HEK293T (cell line): Measurements from ENCODE around the gene MMP2.

ENCODE experiments used
- CTCF ChIA-PET: fragments of 350-600 bp; formaldehyde crosslinking; extraction: SDS; loops from one replicate; lab custom pipeline; 2021; ENCODE audit warnings: antibody characterized with exemption, inconsistent platforms; lab: Yijun Ruan, JAX
- POLR2A ChIA-PET: fragments of 350-600 bp; formaldehyde crosslinking; extraction: SDS; loops from one replicate; lab custom pipeline; 2020; ENCODE audit warnings: antibody characterized with exemption, inconsistent platforms; lab: Yijun Ruan, JAX
- DNase-seq: peaks from one replicate; pipeline ENCODE4 v3.0.0; 2012; ENCODE audit warnings: mixed read lengths; ENCODE audit errors: extremely low spot score
- ARNT ChIP-seq: fragments of 450-650 bp; IDR thresholded peaks from 2 replicates; pipeline ENCODE4 v1.6.1; 2017; ENCODE audit warnings: mild to moderate bottlenecking
- BHLHE40 ChIP-seq: fragments of 450-650 bp; IDR thresholded peaks from 2 replicates; pipeline ENCODE4 v1.6.1; 2016; ENCODE audit warnings: mild to moderate bottlenecking, moderate library complexity, borderline replicate concordance
- CTBP1 ChIP-seq: fragments of 450-650 bp; IDR thresholded peaks from 2 replicates; pipeline ENCODE4 v1.6.1; 2016; ENCODE audit warnings: borderline replicate concordance
- ELF4 ChIP-seq: fragments of 450-650 bp; IDR thresholded peaks from 2 replicates; pipeline ENCODE4 v1.6.1; 2017; ENCODE audit warnings: antibody characterized with exemption
- FOXA1 ChIP-seq: fragments of 450-650 bp; IDR thresholded peaks from 2 replicates; pipeline ENCODE4 v1.6.1; 2016; ENCODE audit warnings: mild to moderate bottlenecking
- FOXK2 ChIP-seq: fragments of 450-650 bp; IDR thresholded peaks from 2 replicates; pipeline ENCODE4 v1.6.1; 2016; ENCODE audit warnings: mild to moderate bottlenecking
- FOXM1 ChIP-seq: fragments of 450-650 bp; IDR thresholded peaks from 2 replicates; pipeline ENCODE4 v1.6.1; 2017; ENCODE audit warnings: mild to moderate bottlenecking, borderline replicate concordance
- HDGF ChIP-seq: fragments of 450-650 bp; IDR thresholded peaks from 2 replicates; pipeline ENCODE4 v1.6.1; 2017; ENCODE audit warnings: antibody characterized with exemption, borderline replicate concordance
- L3MBTL2 ChIP-seq: fragments of 450-650 bp; conservative IDR thresholded peaks from 2 replicates; pipeline ENCODE4 v1.6.1; 2016; ENCODE audit warnings: mild to moderate bottlenecking
- LEF1 ChIP-seq: fragments of 450-650 bp; IDR thresholded peaks from 2 replicates; pipeline ENCODE4 v1.6.1; 2017; ENCODE audit warnings: mild to moderate bottlenecking, borderline replicate concordance
- NFRKB ChIP-seq: fragments of 450-650 bp; IDR thresholded peaks from 2 replicates; pipeline ENCODE4 v1.6.1; 2016; ENCODE audit warnings: mild to moderate bottlenecking, moderate library complexity
- SP1 ChIP-seq: fragments of 450-650 bp; IDR thresholded peaks from 2 replicates; pipeline ENCODE4 v1.6.1; 2017
- SUZ12 ChIP-seq: fragments of 450-650 bp; IDR thresholded peaks from 2 replicates; pipeline ENCODE4 v1.6.1; 2016; ENCODE audit warnings: mild to moderate bottlenecking
- TARDBP ChIP-seq: fragments of 450-650 bp; IDR thresholded peaks from 2 replicates; pipeline ENCODE4 v1.6.1; 2016
- ZNF384 ChIP-seq: fragments of 450-650 bp; IDR thresholded peaks from 2 replicates; pipeline ENCODE4 v1.6.1; 2016
- TF ChIP-seq, protein P1 (sequence below): fragments of 450-650 bp; IDR thresholded peaks from 2 replicates; pipeline ENCODE4 v1.6.1; 2016

Gene MMP2

DNA sequence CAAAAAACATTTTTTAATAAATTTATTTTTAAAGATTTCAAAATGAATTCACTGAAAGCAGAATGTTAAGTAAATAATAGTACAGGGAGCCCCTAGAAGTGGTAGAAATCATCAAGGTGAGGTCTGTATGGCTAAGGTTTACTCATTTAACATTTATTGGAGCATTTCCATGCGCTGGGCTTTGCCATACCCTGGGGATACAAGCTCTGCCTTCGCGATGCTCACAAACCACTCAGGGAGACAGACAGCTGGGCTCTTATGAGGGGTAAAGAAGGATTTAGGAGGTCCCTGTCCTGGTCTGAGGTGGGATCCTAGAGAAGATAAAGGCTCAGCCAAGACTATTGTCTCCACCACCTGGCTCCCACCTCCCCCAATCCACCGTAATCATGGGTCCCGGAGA, 18.6 kb downstream of the MMP2 start:
- POLR2A ChIA-PET = no interaction called here

GRCh38 chr16:55498101-55498500, 19.1 kb downstream of the MMP2 start:
- CTCF ChIA-PET = no interaction called here
- DNase-seq = peak; percentile 3
- POLR2A ChIA-PET = no interaction called here
- TF ChIP-seq CTBP1 (no peak), ZNF384 (no peak), L3MBTL2 (no peak), TARDBP (no peak), SUZ12 (no peak), ARNT (no peak), BHLHE40 (no peak), SP1 (no peak), LEF1 (no peak), HDGF (no peak), FOXM1 (no peak), ELF4 (no peak)
- TF ChIP-seq, protein P1, sequence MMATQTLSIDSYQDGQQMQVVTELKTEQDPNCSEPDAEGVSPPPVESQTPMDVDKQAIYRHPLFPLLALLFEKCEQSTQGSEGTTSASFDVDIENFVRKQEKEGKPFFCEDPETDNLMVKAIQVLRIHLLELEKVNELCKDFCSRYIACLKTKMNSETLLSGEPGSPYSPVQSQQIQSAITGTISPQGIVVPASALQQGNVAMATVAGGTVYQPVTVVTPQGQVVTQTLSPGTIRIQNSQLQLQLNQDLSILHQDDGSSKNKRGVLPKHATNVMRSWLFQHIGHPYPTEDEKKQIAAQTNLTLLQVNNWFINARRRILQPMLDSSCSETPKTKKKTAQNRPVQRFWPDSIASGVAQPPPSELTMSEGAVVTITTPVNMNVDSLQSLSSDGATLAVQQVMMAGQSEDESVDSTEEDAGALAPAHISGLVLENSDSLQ = no peak

More for the DNA sequence above, 18.6 kb downstream of the MMP2 start:
- no peak for DNase-seq
- TF ChIP-seq ZNF384 (no peak), ELF4 (no peak), LEF1 (no peak), FOXK2 (no peak), FOXM1 (no peak), L3MBTL2 (no peak), SP1 (no peak), BHLHE40 (no peak), ARNT (no peak), HDGF (no peak), CTBP1 (no peak), NFRKB (no peak), TARDBP (no peak), FOXA1 (no peak)
- TF ChIP-seq, protein P1 = no peak
- CTCF ChIA-PET = no interaction called here

GRCh38 chr16:55499281-55499680, 20.3 kb downstream of the MMP2 start:
- DNase-seq = peak; percentile 2
- TF ChIP-seq FOXA1 = no peak
- no peak for TF ChIP-seq HDGF
- no peak for TF ChIP-seq NFRKB
- no peak for TF ChIP-seq ZNF384
- no peak for TF ChIP-seq SP1
- no peak for TF ChIP-seq BHLHE40
- TF ChIP-seq LEF1 = no peak
- TF ChIP-seq SUZ12 = no peak
- no peak for TF ChIP-seq TARDBP
- no peak for TF ChIP-seq FOXM1
- ChIA-PET CTCF (no interaction called here), POLR2A (no interaction called here)

- POLR2A ChIA-PET = no interaction called here
- DNase-seq = peak; percentile 2
- CTCF ChIA-PET = interaction anchor here (1.5 kb wide), 1 partner anchor 14 kb away, joined by 4 read pairs; no protein-coding TSS in a partner anchor
- TF ChIP-seq, protein P1 = no peak
- TF ChIP-seq SUZ12 (no peak), NFRKB (no peak), TARDBP (no peak), SP1 (no peak), FOXK2 (no peak), FOXA1 (no peak), BHLHE40 (no peak)
Observed at GRCh38 chr16:55499951-55500529, 21.0 kb downstream of the MMP2 start.

DNA sequence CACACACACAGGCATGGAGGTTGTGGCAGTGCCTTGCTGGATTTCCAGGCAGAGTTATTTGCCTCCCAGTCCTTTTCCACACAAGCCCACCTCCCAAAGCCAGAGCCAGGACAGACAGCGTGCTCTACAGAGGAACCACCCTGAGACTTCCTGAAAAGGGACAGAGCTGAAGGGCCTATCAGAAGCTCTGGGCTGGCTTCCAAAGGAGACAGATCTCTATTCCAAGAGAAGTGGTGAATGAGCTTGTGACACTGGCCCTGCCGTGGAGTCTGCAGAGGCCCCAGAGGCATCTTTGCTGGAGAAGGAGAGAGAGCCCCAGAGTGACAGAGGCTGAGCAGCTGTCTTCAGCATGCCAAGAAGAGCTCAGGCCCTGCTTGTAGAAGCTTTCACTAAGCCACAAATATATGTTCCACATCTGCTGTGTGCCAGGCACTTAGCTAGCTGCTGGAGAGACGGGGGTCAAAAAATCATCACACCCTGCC, 21.6 kb downstream of the MMP2 start:
- TF ChIP-seq ZNF384 (no peak), TARDBP (no peak), NFRKB (no peak), FOXM1 (no peak), SP1 (no peak)
- ChIA-PET CTCF (interaction anchor here (1.5 kb wide), 1 partner anchor 14 kb away, joined by 4 read pairs; no protein-coding TSS in a partner anchor), POLR2A (no interaction called here)
- DNase-seq = no peak

DNA sequence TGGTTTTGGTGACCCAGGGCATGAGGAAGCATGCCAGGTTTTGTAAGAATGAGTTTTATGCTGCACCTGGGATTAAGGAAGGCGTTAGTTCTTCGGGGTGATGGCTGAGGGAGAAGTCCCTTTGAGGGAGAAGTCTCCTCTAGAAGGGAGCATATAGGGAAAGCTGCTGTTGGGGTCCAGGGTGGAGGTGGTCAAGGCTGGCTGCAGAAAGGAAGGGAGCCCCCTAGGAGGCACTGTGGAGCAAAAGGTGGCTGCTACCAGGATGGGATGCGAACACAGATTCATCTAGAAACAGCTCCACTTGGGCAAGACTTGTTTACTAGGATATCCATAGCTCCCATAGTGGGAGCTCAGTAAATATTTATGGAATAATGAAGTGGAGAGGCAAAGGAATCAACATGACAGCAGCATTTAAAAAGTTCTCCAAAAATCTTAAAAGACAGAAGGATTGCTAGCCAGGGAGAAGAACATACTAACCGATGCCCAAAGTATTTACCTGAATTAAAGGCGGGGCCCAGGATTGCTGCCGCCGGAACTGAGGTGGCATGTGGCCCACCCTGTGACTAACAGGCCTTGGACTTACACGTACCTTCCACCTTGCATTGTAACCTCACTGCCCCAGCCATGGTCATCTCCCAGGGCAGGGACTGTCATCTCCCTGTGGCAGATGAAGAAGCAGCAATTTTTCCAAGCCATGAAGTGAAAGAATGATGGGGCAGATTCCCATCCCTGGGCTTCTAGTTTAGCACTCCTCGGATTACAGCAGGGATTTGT, 22.7 kb downstream of the MMP2 start:
- CTCF ChIA-PET = interaction anchor here (0.5 to 1.5 kb wide), 3 partner anchors 12 to 37 kb away, joined by 3 to 4 read pairs (median 4); no protein-coding TSS in a partner anchor
- TF ChIP-seq ARNT (no peak), L3MBTL2 (no peak), SP1 (no peak), FOXA1 (no peak)
- TF ChIP-seq, protein P1 = no peak
- DNase-seq = peak; percentile 54
- POLR2A ChIA-PET = interaction anchor here (0.6 kb wide), 1 partner anchor 9 kb away, joined by 3 read pairs; no protein-coding TSS in a partner anchor
